ENCODE results near the gene TPP1.

TPP1 gene

DNA sequence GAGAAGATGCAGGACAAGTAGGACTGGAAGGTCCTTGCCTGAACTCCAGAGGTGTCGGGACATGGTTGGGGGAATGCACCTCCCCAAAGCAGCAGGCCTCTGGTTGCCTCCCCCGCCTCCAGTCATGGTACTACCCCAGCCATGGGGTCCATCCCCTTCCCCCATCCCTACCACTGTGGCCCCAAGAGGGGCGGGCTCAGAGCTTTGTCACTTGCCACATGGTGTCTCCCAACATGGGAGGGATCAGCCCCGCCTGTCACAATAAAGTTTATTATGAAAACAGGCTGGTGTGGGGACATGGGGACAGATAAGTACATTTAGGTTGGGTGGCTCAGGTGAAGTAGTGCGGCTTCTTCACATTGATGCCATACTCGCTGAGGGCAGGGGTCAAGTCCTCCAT is 8.6 kb downstream of the TPP1 start:
- no peak for DNase-seq

DNA sequence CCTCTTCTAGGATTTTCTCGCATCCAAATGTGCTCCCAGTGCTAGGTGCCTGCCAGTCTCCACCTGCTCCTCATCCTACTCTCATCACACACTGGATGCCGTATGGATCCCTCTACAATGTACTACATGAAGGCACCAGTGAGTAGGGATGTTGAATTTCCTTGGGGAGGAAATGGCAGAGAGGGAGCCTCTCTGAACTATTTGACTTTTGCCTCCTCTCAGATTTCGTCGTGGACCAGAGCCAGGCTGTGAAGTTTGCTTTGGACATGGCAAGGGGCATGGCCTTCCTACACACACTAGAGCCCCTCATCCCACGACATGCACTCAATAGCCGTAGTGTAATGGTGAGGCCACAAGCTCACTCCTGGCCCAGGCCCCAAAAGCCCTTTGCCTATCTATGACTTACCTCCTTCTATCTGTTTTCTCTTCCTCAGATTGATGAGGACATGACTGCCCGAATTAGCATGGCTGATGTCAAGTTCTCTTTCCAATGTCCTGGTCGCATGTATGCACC is 9.7 kb downstream of the TPP1 start:
- DNase-seq = no peak

DNA sequence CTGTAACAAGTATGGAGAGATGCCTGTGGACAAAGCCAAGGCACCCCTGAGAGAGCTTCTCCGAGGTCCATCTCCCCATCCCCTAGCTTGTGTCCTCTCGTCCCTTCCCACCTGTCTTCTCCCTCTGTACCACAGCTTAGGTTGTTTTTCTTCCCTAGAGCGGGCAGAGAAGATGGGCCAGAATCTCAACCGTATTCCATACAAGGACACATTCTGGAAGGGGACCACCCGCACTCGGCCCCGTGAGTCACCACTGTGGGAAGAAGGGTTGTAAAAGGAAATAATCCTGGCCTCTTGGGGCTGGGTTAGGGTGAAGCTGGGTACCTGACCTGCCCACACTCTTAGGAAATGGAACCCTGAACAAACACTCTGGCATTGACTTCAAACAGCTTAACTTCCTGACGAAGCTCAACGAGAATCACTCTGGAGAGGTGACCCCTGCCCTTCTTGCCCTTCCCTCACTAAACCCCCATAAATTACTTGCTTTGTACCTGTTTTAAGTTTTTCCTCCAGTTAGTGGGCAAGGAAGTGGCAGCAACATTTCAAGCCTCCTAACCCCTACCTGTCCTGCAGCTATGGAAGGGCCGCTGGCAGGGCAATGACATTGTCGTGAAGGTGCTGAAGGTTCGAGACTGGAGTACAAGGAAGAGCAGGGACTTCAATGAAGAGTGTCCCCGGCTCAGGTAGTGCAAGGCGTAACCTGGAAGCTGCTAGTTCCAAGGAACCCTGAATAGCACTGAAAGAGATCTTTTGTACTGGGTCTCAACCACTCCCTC is 10.3 kb downstream of the TPP1 start:
- no peak for DNase-seq

- no peak for DNase-seq
Measured at GRCh38 chr11:6608011-6608410, 11.2 kb downstream of the TPP1 start.

GRCh38 chr11:6607190-6607795 is 11.9 kb downstream of the TPP1 start:
- DNase-seq = no peak

DNA sequence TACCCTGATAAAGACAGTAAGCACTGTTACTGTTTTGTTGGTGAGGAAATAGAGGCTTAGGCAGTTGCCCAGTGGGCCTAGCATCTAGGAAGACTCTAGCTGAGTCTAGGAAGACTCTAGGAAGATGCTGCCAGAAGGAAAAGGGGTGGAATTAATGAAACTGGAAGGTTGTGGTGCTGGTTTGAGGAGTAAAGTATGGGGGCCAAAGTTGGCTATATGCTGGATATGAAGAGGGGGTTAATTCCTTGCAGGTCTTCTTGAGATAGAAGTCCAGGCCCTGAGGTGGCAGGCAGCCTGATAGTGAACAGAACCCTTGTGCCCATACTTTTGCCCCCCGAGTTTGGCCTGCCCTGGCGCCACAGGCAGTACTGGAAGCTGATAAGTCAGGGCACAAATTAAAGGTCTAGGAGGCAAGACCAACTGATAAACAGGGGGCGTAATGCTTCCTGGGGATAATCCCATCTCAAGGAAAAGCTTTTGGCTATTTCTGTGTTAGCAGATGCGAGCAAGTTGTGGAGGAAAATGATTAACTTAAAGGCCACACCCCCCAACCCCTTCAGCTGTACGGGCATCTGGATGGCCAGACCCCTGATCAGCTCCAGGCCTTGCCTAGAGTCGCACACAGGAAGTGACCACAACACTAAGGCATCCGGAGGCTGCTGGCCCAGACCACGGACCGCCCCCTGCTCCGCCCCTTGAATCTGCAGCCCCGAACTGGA is 12.6 kb downstream of the TPP1 start:
- no peak for DNase-seq

- no peak for DNase-seq
Measured at GRCh38 chr11:6604790-6605189, 14.4 kb downstream of the TPP1 start.

GRCh38 chr11:6604081-6604626 is 15.1 kb downstream of the TPP1 start:
- peak; percentile 26 to 64 (median 42) for DNase-seq

DNA sequence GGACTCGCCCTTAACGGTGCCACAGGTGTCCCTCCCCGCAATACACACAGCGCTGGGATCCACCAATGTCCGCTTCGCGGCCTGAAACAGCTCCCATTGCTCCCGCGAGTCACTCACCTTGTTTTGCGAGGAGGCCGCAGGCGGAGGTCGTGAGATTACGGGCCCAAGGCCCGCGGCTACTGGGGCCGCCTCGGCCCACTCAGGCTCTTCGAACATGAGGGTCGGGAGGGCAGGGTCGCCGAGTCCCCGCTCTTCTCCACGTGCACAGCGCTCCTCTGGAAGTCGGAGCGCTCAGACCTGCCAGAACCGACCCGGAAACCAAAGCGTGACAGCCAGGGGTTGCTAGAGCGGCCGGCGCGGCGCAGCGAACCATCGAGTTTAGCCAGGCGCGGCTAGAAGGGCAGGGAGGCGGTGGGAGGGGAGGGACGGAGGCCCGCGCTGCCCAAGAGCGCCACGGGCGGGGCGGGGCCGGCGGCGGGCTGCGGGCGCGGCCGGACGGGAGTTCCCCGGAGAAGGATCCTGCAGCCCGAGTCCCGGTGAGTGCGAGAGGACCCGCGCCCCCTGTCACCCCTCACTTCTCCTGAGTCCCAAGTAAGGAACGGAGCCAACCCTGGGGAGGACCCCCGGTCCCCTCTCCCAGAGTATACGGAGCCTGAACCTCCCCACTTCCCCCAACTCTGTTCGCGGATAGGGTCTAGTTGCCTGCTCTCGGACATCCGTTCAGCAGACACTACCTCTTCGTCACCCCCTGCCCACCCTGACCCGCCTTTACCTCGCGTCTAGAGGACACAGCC is 15.7 kb downstream of the TPP1 start, which contains the start of the genes ILK and RRP8:
Gene ILK, plus strand, starts transcription at position 488 of the 794 bp plus-strand sequence. CDS start 498 bp downstream, outside the sequence.
Gene RRP8, minus strand, starts transcription at position 330 of the 794 bp plus-strand sequence. Its CDS starts 114 bp downstream, at position 216.
- peak; percentile 86 to 93 (median 86) for DNase-seq

GRCh38 chr11:6602096-6602940 is 16.9 kb downstream of the TPP1 start:
- DNase-seq = no peak

- DNase-seq = no peak
Measured at GRCh38 chr11:6601041-6601461, 18.2 kb downstream of the TPP1 start.

- no peak for DNase-seq
Measured at GRCh38 chr11:6599881-6600390, 19.3 kb downstream of the TPP1 start.

DNA sequence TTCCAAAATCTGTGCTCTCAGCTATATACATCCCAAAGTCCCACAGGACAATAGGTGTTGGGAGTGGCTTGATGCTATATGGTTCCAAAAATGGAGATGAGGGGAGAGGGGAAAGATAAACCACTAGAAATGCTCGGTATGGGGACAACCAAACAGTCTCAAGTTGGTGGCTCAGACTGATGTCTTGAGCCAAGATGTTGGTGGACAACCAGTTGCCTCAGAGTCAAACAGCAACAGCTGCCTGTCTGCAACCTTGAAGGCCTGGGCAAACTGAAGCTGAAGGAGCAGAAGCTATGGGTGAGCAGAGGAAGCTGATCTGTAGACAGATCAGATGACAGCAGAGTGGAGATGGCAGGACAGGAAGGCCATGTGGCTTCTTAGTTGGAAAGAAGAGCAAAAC is 19.8 kb downstream of the TPP1 start:
- DNase-seq = no peak

GRCh38 chr11:6598555-6598954 is 20.7 kb downstream of the TPP1 start:
- no peak for DNase-seq

DNA sequence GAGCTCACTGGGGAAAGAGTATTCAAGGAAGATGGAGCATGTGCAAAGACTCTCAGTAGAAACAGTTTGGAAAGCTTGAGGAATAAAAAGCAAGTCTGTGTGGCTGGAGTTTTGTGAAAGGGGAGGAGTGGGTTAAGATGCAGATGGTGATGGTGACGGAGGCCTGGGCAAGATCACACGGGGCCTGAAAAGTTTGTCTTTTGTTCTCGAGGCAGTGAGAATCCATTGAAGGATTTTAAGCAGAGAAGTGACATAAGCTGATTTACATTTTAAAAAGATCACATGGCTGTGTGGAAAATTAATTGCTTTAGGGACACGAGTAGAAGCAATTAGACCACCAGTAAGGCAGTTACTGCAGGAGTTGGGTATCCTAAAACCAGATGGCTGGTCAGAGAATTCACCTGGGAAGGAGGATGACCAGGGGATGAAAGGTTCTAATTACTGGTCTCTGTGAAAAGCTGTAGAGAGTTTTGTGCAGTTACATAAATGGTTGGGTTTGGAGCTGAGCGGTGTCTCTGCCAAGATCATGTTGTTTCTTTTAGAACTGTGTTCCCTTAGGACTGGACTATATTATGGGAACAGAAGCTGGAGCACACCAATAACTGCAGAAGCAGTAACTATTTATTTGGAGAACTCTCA is 22.9 kb downstream of the TPP1 start:
- no peak for DNase-seq

DNA sequence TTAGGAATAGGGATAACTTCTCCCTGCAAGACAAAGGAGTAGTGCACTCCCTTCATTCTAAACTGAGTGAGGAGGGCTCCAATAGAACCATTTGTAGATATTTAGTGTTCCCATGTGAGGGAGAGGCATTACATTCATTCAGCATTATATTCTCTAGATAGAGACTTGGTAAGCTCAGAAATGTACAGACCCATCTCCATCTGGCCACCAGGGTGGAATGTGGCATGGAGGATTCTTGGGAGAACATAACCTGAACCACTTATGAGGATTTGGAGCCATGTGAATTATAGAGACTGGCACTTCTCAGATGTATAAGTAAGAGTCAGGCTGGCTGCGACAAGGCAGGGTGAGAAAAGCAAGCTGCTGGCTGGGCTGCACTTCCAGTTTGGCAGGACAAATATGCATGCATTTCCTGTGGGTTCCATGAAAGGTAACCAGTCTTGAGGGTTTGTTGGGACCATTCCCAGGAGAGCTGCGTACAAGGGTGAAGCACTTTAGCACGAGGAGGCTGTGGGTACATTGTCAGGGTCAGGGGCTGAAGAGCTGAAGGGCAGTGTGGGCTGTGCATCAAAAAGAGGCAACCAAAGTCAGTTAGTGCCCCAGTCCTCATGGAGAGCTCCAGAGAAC is 25.0 kb downstream of the TPP1 start:
- no peak for DNase-seq

DNA sequence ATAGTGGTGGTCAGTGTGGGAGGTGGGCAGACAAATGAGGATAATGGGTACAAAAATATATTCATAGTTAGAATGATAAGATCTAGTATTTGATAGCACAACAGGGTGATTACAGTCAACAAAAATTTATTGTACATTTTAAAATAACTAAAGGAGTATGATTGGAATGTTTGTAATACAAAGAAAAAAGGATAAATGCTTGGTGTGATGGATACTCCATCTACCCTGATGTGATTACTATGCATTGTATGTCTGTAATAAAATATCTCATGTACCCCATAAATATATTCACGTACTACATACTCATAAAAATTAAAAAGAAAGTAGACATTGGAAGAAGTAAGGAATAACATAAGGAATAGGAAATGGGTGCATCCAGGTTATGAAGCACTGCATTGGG is 31.2 kb downstream of the TPP1 start:
- no peak for DNase-seq

GRCh38 chr11:6587360-6587953 is 31.8 kb downstream of the TPP1 start:
- no peak for DNase-seq

All from NCI-H1417 (cell line).